HepG2 (cell line): Measurements from ENCODE around the gene LRSAM1. TPM values are rescaled to one million over a fixed set of nuclear protein-coding genes. Genes with fewer than 3 reads are reported as not detected.

ENCODE experiments used
- FOXA3 ChIP-seq: IDR thresholded peaks from 2 replicates; pipeline ENCODE4 v1.6.1; 2016; ENCODE audit warnings: missing genetic modification reagents, missing compliant biosample characterization
- MAZ ChIP-seq, 2 experiments: sonication (generic) in 1 of 2; formaldehyde crosslinking in 1 of 2; IDR thresholded peaks; 2 replicates each; pipeline versions ENCODE4 v1.5.0 to v1.6.1; 2012 to 2020; ENCODE audit warnings: low read depth in 2 of 2, mild to moderate bottlenecking in 2 of 2, borderline replicate concordance in 1 of 2, improper control_type of control experiment in 1 of 2, low read length in 1 of 2, missing genetic modification reagents in 1 of 2, moderate library complexity in 1 of 2
- ONECUT2 ChIP-seq: sonication (generic); formaldehyde crosslinking; IDR thresholded peaks from 2 replicates; pipeline ENCODE4 v1.4.0; 2020; ENCODE audit warnings: missing genetic modification reagents
- RBFOX2 ChIP-seq: fragments of 200-400 bp; formaldehyde crosslinking; IDR thresholded peaks from 2 replicates; pipeline ENCODE4 v1.6.1; 2017; ENCODE audit warnings: low read depth, mild to moderate bottlenecking, low read length
- SOX5 ChIP-seq: IDR thresholded peaks from 2 replicates; pipeline ENCODE4 v1.6.1; 2016; ENCODE audit warnings: borderline replicate concordance
- U2AF1 ChIP-seq: fragments of 200-400 bp; formaldehyde crosslinking; optimal IDR thresholded peaks from 2 replicates; pipeline ENCODE3; 2017; ENCODE audit warnings: mild to moderate bottlenecking, low read depth, low read length
- ZMAT5 ChIP-seq: sonication (generic); formaldehyde crosslinking; IDR thresholded peaks from 2 replicates; pipeline ENCODE4 v1.5.0; 2020; ENCODE audit warnings: mild to moderate bottlenecking, low read depth, missing genetic modification reagents, borderline replicate concordance
- ZNF20 ChIP-seq: sonication (generic); formaldehyde crosslinking; IDR thresholded peaks from 2 replicates; pipeline ENCODE4 v1.4.0; 2020; ENCODE audit warnings: mild to moderate bottlenecking, moderate library complexity, missing genetic modification reagents
- ZSCAN29 ChIP-seq: sonication (generic); formaldehyde crosslinking; conservative IDR thresholded peaks from 2 replicates; pipeline ENCODE4 v1.4.0; 2020; ENCODE audit warnings: mild to moderate bottlenecking, missing genetic modification reagents
- polyA plus RNA-seq, 8 experiments: library from polyadenylated mRNA; depleted of rRNA in 3 of 8; stranded (reverse) in 7 of 8; unstranded in 1 of 8; fragments of >200 nt; fragmentation: Illumina TruSeq in 4 of 8; extraction: Trizol in 4 of 8; gene quantifications; 2 replicates each; pipeline versions ENCODE4 v1.2.1 to v1.2.3, GENCODE V29; 2011 to 2016; ENCODE audit warnings: low read depth in 4 of 8, missing spikeins in 1 of 8, mixed read lengths in 1 of 8; ENCODE audit not compliant: insufficient read depth in 1 of 8
- total RNA-seq, 5 experiments: library from RNA; depleted of rRNA; stranded (reverse); fragments of >200 nt; fragmentation: Illumina TruSeq; extraction: Trizol; gene quantifications; 2 replicates each; pipeline ENCODE4 v1.2.3, GENCODE V29; 2016; ENCODE audit warnings: low read depth in 1 of 5
- TF ChIP-seq, protein P1 (sequence below): sonication (generic); formaldehyde crosslinking; IDR thresholded peaks from 2 replicates; pipeline ENCODE4 v1.4.0; 2020; ENCODE audit warnings: missing genetic modification reagents
- TF ChIP-seq, protein P2 (sequence below): IDR thresholded peaks from 2 replicates; pipeline ENCODE4 v1.6.1; 2018; ENCODE audit warnings: missing genetic modification reagents

The LRSAM1 gene
- total and polyA plus RNA-seq, 2 of the 13 experiments (the other 11 are each of a cell fraction or from before 2014, with no cell fraction given): 8.7 to 10.2 TPM

DNA sequence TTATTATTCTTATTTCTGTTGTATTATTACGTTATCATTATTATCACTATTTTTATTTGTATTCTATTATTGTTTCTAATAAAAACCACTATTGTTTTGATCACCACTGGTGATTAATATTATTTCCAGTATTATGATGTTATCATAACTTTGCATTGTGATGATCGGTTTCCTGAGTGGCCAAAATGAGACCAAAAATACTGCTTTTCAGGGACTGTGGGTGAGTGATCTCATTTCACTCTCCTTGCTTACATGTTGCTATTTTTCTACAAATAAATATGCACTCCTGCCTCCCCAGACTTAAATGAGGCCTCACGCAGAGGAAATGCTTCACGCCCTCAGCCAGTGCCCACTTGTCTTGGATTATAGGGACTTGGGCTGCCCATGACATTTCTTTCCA is 78.4 kb downstream of the LRSAM1 start (continued):
- no peak for TF ChIP-seq ZNF20 (CRISPR knock-in tag)
- TF ChIP-seq ONECUT2 (CRISPR knock-in tag): no peak
- TF ChIP-seq RBFOX2: no peak
- no peak for TF ChIP-seq ZMAT5 (CRISPR knock-in tag)
- TF ChIP-seq MAZ (IDR thresholded peaks at IDR 0.05; ENCODE audit: borderline replicate concordance, low read depth, low read length): no peak
- no peak for TF ChIP-seq MAZ (CRISPR knock-in tag; IDR thresholded peaks at IDR 0.05; ENCODE audit: low read depth)
- TF ChIP-seq, protein P1, sequence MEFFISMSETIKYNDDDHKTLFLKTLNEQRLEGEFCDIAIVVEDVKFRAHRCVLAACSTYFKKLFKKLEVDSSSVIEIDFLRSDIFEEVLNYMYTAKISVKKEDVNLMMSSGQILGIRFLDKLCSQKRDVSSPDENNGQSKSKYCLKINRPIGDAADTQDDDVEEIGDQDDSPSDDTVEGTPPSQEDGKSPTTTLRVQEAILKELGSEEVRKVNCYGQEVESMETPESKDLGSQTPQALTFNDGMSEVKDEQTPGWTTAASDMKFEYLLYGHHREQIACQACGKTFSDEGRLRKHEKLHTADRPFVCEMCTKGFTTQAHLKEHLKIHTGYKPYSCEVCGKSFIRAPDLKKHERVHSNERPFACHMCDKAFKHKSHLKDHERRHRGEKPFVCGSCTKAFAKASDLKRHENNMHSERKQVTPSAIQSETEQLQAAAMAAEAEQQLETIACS (CRISPR knock-in tag): no peak
- TF ChIP-seq SOX5 (CRISPR knock-in tag): no peak
- no peak for TF ChIP-seq ZSCAN29 (CRISPR knock-in tag)
- TF ChIP-seq, protein P2, sequence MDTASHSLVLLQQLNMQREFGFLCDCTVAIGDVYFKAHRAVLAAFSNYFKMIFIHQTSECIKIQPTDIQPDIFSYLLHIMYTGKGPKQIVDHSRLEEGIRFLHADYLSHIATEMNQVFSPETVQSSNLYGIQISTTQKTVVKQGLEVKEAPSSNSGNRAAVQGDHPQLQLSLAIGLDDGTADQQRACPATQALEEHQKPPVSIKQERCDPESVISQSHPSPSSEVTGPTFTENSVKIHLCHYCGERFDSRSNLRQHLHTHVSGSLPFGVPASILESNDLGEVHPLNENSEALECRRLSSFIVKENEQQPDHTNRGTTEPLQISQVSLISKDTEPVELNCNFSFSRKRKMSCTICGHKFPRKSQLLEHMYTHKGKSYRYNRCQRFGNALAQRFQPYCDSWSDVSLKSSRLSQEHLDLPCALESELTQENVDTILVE: no peak
- no peak for TF ChIP-seq FOXA3 (CRISPR knock-in tag)
- TF ChIP-seq U2AF1: no peak
- TF ChIP-seq, all 625 proteins: peak for 0
